ENCODE results near the gene PRIM2.
"Not testable (repeated sequence)": the region's sequence is repeated elsewhere in the genome, so short reads cannot be mapped to it uniquely, and the experiment has no call there.

Gene PRIM2, protein sequence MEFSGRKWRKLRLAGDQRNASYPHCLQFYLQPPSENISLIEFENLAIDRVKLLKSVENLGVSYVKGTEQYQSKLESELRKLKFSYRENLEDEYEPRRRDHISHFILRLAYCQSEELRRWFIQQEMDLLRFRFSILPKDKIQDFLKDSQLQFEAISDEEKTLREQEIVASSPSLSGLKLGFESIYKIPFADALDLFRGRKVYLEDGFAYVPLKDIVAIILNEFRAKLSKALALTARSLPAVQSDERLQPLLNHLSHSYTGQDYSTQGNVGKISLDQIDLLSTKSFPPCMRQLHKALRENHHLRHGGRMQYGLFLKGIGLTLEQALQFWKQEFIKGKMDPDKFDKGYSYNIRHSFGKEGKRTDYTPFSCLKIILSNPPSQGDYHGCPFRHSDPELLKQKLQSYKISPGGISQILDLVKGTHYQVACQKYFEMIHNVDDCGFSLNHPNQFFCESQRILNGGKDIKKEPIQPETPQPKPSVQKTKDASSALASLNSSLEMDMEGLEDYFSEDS

DNA sequence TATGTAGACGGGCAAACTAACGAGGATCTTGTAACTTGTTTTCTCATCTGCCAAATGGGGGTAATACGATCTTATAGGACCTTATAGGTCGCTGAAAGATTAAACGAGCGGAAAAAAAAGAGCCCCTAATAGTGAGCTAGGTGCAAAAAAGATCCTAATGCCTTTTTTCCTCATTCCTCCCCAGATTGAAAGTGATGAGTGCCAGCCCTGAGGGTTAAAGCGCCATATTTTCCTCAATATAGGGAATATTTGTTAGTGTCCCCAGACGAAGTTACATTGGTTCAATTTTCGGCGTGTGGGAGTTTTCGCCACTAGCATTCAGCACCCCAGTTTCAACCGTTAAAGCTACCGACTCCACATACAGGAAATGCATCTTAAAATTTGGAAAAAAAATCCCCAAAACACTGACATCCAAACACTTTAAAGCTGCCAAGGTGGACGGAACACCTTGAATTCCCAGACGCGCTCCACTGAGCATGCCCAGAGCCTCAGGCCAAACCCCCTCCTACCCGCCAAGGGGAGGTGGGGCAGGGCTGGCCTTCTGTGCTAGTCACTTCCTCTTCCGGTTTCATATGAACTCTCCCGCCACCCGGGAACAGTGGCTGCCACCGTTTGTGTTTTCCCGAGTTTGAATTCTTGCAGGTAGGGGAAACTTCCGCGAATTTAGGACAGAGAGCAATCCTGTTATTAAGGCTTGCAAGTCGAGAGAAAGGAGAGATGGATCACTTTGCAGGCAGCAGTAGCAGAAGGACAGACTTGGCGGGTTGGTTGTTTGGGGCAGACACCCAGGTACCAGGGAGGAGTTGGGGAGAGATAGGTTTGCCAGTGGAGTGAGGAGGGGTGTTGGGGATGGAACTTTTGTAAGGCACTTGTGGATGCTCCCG is at the start of gene PRIM2:
Gene PRIM2 (plus strand): TSS at position 571 of the 884 bp plus-strand sequence. CDS start 816 bp downstream, outside the sequence.
- peaks cover 8% of the 10 kb centered on the region for H3K9me3 Mint-ChIP-seq
- intact Hi-C loops (cut with micrococcal nuclease): loop anchor here (1.0 to 10.0 kb wide), 4 partner anchors 95 to 293 kb away; partner anchors contain the start of gene RAB23
- peak within 1 kb of the TSS; percentile 93 for H3K27ac Mint-ChIP-seq
- peaks cover 33% of the 10 kb centered on the region for H3K4me1 Mint-ChIP-seq (ENCODE audit: low read depth)
- H3K36me3 Mint-ChIP-seq (ENCODE audit: low read depth): peaks cover 50% of the 10 kb centered on the region
- H3K4me3 Mint-ChIP-seq: peak within 1 kb of the TSS; percentile 94
- peaks cover 6% of the 10 kb centered on the region for H3K27me3 Mint-ChIP-seq

DNA sequence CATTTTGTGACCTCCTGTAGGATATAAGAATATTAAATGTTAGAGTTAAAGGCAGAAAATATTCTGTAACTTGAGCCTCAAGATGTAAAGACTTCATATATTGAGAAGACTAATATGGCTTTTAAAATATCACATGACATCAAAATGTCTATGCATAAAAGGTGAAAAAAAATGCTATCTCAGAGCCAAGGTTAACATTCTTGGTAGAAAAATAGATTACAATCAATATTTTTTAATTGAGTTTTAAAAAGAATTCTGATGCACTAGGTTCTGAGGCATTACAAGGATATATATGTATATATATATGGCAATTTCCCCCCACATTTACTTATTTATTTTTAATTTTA is 49.2 kb upstream of the PRIM2 start:
- H3K9me3 Mint-ChIP-seq: peaks cover 4% of the 10 kb centered on the region
- intact Hi-C loops (cut with micrococcal nuclease): loop anchor here (1.0 kb wide), 1 partner anchor 48 kb away; no protein-coding TSS in a partner anchor
- no peak overlapping the region for H3K4me3 Mint-ChIP-seq
- H3K27me3 Mint-ChIP-seq: no peaks in the 10 kb centered on the region
- H3K4me1 Mint-ChIP-seq (ENCODE audit: low read depth): no peaks in the 10 kb centered on the region
- H3K36me3 Mint-ChIP-seq (ENCODE audit: low read depth): no peaks in the 10 kb centered on the region
- H3K27ac Mint-ChIP-seq: no peak overlapping the region

DNA sequence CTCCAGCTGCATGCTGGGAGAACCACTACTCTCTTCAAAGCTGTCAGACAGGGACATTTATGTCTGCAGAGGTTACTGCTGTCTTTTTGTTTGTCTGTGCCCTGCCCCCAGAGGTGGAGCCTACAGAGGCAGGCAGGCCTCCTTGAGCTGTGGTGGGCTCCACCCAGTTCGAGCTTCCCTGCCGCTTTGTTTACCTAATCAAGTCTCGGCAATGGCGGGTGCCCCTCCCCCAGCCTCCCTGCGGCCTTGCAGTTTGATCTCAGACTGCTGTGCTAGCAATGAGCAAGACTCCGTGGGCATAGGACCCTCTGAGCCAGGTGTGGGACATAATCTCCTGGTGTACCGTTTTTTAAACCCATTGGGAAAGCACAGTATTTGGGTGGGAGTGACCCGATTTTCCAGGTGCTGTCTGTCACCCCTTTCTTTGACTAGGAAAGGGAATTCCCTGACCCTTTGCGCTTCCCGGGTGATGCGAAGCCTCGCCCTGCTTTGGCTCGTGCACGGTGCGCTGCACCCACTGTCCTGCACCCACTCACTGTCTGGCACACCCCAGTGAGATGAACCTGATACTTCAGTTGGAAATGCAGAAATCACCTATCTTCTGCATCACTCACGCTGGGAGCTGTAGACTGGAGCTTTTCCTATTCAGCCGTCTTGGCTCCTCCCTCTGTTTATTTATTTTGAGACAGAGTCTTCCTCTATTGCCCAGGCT is 43.2 kb upstream of the PRIM2 start:
- H3K36me3 Mint-ChIP-seq (ENCODE audit: low read depth); H3K27me3 Mint-ChIP-seq; H3K4me3 Mint-ChIP-seq; H3K4me1 Mint-ChIP-seq (ENCODE audit: low read depth); H3K27ac Mint-ChIP-seq; intact Hi-C loops (cut with micrococcal nuclease): not testable (repeated sequence)
- peaks cover 18% of the 10 kb centered on the region for H3K9me3 Mint-ChIP-seq

DNA sequence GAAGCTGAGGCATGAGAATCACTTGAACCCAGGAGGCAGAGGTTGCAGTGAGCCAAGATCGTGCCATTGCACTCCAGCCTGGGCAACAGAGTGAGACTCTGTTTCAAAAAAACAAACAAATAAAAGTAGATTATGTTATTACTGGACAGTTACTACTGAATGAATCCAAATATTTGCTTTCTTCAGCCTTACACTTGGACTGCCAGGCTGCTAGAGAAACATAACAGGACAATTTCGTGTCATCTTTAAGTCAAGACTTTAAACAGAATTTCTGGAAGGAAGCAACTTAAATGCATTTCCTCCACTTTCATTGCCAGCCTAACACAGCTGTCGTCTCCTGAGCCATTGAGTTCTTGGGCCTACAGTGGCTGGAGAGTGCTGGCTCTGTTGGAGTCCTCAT is 42.0 kb upstream of the PRIM2 start:
- intact Hi-C loops (cut with micrococcal nuclease): no loop called here
- Mint-ChIP-seq H3K27me3 (peaks cover 2% of the 10 kb centered on the region), H3K36me3 (ENCODE audit: low read depth) (no peaks in the 10 kb centered on the region), H3K4me3 (no peak overlapping the region), H3K4me1 (ENCODE audit: low read depth) (no peaks in the 10 kb centered on the region), H3K27ac (no peak overlapping the region), H3K9me3 (peaks cover 18% of the 10 kb centered on the region)

DNA sequence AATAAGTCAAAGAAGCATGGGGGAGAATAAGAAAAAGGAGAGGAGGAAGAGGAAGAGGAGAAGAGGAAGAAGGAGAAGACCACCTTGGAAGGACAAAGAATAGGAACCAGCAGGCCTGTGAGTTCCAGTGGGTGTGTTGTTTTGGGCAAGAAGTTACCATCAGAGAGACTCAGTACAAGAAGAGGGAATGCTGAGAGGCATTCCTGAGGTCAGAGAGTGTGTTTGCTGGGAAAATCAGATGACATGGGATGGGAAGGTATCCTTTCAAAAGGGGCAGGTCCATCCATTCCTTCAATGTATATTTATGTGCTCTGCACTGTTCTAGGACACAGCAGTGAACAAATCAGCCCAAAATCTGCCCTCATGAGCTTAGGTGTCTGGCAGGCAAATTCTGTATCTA is 40.5 kb upstream of the PRIM2 start:
- no peak overlapping the region for H3K27ac Mint-ChIP-seq
- H3K27me3 Mint-ChIP-seq: peaks cover 2% of the 10 kb centered on the region
- no peaks in the 10 kb centered on the region for H3K4me1 Mint-ChIP-seq (ENCODE audit: low read depth)

DNA sequence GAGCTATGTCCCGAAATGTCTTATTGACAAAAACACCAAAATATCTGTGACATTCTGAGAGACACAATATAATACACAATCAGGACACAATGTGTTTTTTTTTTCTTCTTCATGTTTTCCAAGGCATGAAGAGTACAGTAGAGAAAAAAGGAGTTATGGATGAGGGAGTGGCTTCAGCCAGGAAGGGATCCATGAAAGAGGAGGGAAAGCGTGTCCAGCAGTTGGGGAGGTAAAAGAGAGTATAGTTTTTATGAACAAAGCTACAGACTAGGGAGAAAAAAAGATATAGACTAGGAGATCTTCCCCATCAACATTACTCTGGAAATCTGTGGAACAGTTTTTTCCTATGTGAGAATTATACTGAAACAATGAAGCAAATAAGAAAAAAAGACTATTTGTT is 38.9 kb upstream of the PRIM2 start:
- Mint-ChIP-seq H3K36me3 (ENCODE audit: low read depth) (no peaks in the 10 kb centered on the region), H3K4me3 (no peak overlapping the region), H3K9me3 (peaks cover 12% of the 10 kb centered on the region), H3K27me3 (peaks cover 2% of the 10 kb centered on the region), H3K4me1 (ENCODE audit: low read depth) (no peaks in the 10 kb centered on the region), H3K27ac (no peak overlapping the region)
- intact Hi-C loops (cut with micrococcal nuclease): no loop called here

More for the DNA sequence above, 40.5 kb upstream of the PRIM2 start:
- intact Hi-C loops (cut with micrococcal nuclease): no loop called here
- H3K4me3 Mint-ChIP-seq: no peak overlapping the region
- H3K36me3 Mint-ChIP-seq (ENCODE audit: low read depth): no peaks in the 10 kb centered on the region
- H3K9me3 Mint-ChIP-seq: peaks cover 18% of the 10 kb centered on the region

DNA sequence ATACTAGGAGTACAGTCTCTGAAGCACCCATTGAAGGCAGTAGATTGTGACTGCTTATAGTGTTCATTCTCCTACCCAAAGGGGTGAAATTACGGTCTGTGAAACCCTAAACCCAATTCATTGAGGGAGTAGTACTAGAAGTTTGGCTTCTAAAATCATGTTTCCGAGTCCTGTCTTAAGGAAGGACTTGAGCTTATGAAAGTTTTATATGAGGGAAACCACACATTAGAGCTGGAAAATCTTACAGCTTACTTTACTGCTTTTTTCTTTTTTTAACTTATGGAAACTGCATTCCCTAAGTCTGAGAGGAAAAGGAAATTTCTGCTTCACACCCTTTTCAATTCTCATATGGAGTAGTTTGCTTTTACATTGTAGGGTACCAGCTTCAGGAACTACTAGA is 38.4 kb upstream of the PRIM2 start:
- Mint-ChIP-seq H3K27ac (no peak overlapping the region), H3K4me3 (no peak overlapping the region), H3K36me3 (ENCODE audit: low read depth) (no peaks in the 10 kb centered on the region), H3K27me3 (peaks cover 2% of the 10 kb centered on the region), H3K4me1 (ENCODE audit: low read depth) (no peaks in the 10 kb centered on the region), H3K9me3 (peaks cover 8% of the 10 kb centered on the region)
- intact Hi-C loops (cut with micrococcal nuclease): no loop called here

DNA sequence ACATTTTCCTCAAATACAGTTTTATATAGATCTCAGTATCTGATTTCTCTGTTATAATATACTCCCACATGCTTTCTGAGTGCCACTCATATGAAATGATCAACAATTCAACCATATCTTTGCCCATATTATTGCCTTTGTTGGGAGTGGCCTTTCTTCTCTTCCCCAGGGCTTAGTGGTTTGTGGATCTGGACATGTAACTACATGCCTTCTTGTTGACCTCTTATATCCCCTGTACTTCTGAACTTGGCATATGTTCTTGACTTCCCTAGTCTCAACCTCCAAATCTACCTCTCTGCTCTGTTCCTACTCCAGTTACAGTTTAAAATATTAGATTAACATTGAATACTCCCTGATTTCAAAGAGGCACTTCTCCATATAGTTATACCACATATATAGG is 34.3 kb upstream of the PRIM2 start:
- no peaks in the 10 kb centered on the region for H3K9me3 Mint-ChIP-seq
- no peaks in the 10 kb centered on the region for H3K36me3 Mint-ChIP-seq (ENCODE audit: low read depth)
- H3K4me1 Mint-ChIP-seq (ENCODE audit: low read depth): no peaks in the 10 kb centered on the region
- peaks cover 2% of the 10 kb centered on the region for H3K27me3 Mint-ChIP-seq
- no peak overlapping the region for H3K27ac Mint-ChIP-seq
- H3K4me3 Mint-ChIP-seq: no peak overlapping the region
- intact Hi-C loops (cut with micrococcal nuclease): no loop called here

DNA sequence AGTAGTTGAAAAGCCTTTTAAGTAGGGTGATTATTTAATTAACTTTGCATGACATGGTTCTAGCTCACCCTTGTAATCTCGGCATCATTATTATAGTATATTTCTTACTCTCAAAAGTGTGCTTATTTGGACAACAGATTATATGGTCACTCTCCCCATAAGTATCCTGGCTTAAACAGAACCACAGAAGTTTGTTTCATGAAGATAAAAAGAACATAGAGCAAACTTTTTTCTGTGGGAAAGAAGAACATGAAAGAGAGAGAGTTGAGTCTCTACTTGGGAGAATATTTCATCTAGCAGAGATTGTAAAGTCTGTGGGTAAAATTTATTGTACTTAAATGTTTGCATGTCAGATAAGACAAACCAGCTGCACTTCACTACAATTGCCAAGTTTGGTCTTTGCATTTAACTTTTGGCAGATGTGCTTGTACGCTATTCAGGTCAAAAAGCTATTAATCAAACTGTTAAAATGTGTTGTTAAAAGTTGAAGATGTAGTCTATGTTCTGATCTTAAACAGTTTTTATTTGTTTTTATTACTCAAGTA is 33.4 kb upstream of the PRIM2 start:
- no peak overlapping the region for H3K4me3 Mint-ChIP-seq
- H3K27me3 Mint-ChIP-seq: peaks cover 2% of the 10 kb centered on the region

DNA sequence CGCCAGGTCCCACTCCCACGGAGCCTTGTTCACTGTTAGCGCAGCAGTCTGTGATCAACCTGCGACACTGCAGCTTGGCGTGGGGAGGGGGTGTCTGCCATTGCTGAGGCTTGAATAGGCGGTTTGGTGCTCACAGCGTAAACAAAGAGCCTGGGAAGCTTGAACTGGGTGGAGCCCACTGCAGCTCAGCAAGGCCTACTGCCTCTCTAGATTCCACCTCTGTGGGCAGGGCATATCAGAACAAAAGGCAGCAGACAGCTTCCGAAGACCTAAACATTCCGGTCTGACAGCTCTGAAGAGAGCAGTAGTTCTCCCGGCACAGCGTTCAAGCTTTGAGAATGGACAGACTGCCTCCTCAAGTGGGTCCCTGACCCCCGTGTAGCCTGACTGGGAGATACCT is 29.3 kb upstream of the PRIM2 start:
- intact Hi-C loops (cut with micrococcal nuclease); H3K4me1 Mint-ChIP-seq (ENCODE audit: low read depth); H3K4me3 Mint-ChIP-seq; H3K36me3 Mint-ChIP-seq (ENCODE audit: low read depth); H3K27ac Mint-ChIP-seq; H3K9me3 Mint-ChIP-seq; H3K27me3 Mint-ChIP-seq: not testable (repeated sequence)

More for the DNA sequence above, 33.4 kb upstream of the PRIM2 start:
- Mint-ChIP-seq H3K27ac (no peak overlapping the region), H3K4me1 (ENCODE audit: low read depth) (no peaks in the 10 kb centered on the region), H3K36me3 (ENCODE audit: low read depth) (no peaks in the 10 kb centered on the region), H3K9me3 (no peaks in the 10 kb centered on the region)
- intact Hi-C loops (cut with micrococcal nuclease): no loop called here

DNA sequence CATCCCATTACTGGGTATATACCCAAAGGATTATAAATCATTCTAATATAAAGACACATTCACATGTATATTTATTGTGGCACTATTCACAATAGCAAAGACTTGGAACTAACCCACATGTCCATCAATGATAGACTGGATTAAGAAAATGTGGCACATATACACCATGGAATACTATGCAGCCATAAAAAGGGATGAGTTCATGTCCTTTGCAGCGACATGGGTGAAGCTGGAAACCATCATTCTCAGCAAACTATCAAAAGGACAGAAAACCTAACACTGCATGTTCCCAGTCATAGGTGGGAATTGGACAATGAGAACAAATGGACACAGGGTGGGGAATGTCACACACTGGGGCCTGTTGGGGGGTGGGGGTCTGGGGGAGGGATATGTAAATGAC is 24.0 kb upstream of the PRIM2 start:
- not testable (repeated sequence) for H3K4me3 Mint-ChIP-seq

DNA sequence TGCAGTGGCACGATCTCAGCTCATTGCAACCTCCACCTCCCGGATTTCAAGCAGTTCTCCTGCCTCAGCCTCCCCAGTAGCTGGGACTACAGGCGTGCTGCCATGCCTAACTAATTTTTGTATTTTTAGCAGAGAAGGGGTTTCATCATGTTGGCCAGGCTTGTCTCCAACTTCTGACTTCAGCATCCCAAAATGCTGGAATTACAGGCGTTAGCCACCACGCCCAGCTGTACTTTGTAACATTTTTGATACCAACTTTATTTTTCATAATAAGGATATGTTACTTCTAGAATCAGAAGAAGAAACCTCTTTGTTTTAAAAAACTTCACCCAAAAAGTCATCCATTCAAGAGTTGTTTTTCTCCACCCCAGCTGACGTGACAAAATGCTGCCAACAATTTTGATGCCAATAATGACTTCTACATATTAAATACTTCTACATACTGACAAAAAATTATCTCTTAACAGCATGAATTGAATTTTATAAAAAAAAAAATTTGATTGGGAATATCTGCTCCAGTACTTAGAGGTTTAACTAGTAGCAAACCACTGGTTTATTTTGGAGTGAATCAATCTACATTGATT is 22.5 kb upstream of the PRIM2 start:
- no peaks in the 10 kb centered on the region for H3K9me3 Mint-ChIP-seq
- H3K4me1 Mint-ChIP-seq (ENCODE audit: low read depth): no peaks in the 10 kb centered on the region
- H3K36me3 Mint-ChIP-seq (ENCODE audit: low read depth): no peaks in the 10 kb centered on the region
- no peak overlapping the region for H3K27ac Mint-ChIP-seq
- H3K27me3 Mint-ChIP-seq: no peaks in the 10 kb centered on the region
- no peak overlapping the region for H3K4me3 Mint-ChIP-seq
- intact Hi-C loops (cut with micrococcal nuclease): no loop called here

More for the DNA sequence above, 24.0 kb upstream of the PRIM2 start:
- H3K27ac Mint-ChIP-seq; H3K9me3 Mint-ChIP-seq; intact Hi-C loops (cut with micrococcal nuclease); H3K27me3 Mint-ChIP-seq; H3K36me3 Mint-ChIP-seq (ENCODE audit: low read depth); H3K4me1 Mint-ChIP-seq (ENCODE audit: low read depth): not testable (repeated sequence)

DNA sequence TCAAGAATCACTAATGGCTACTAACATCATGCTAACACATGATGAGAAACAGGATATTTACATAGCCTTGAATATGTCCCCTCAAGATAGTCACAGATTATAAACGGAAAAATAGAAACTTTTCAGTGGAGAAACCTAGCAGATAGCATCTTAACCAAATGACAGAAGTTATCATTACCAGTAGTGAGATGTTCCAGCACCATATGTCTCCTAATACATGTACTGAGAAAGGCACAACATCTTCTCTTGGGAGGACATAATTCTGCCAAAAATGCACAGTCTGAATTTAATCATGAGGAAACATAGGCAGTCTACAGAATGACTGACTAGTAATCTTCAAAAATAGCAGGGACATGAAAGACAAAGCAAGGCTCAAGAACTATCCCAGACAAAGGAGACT is 19.9 kb upstream of the PRIM2 start:
- Mint-ChIP-seq H3K9me3 (no peaks in the 10 kb centered on the region), H3K36me3 (ENCODE audit: low read depth) (no peaks in the 10 kb centered on the region), H3K27ac (no peak overlapping the region), H3K4me1 (ENCODE audit: low read depth) (no peaks in the 10 kb centered on the region), H3K4me3 (no peak overlapping the region), H3K27me3 (no peaks in the 10 kb centered on the region)
- intact Hi-C loops (cut with micrococcal nuclease): no loop called here
